A204.1 (cell line): ENCODE results near the gene HAGH.

Source experiments
- FAIRE-seq: peaks from 2 replicates; lab custom pipeline; 2012; peaks lifted over from hg19 to GRCh38; lab: Jason Lieb, UNC

The HAGH gene

GRCh38 chr16:1762196-1762878 is 64.3 kb downstream of the HAGH start:
- no peak for FAIRE-seq

- FAIRE-seq: no peak
Observed at GRCh38 chr16:1761751-1762150, 64.9 kb downstream of the HAGH start.

GRCh38 chr16:1760911-1761310 is 65.7 kb downstream of the HAGH start:
- FAIRE-seq: no peak

GRCh38 chr16:1759511-1759910 is 67.1 kb downstream of the HAGH start:
- FAIRE-seq: no peak

GRCh38 chr16:1758923-1759322 is 67.7 kb downstream of the HAGH start:
- no peak for FAIRE-seq

GRCh38 chr16:1757714-1758461 is 68.7 kb downstream of the HAGH start:
- no peak for FAIRE-seq
